SK-N-SH treated with all-trans-retinoic acid at 6 μM for 48 hours (cell line): Measurements from ENCODE around the gene ARHGAP29.
"Not testable (repeated sequence)": the region's sequence is repeated elsewhere in the genome, so short reads cannot be mapped to it uniquely, and the experiment has no call there.

ENCODE experiments used
- ATAC-seq: fragments of 200-7000 bp; cut with Tn5 transposase; 3 replicates; pipeline ENCODE4 v1.9.1; 2020; ENCODE audit warnings: mild to moderate bottlenecking, moderate library complexity
- ARNTL ChIP-seq: fragments of 450-650 bp; formaldehyde crosslinking; IDR thresholded peaks from 2 replicates; pipeline ENCODE4 v1.5.0; 2020; ENCODE audit warnings: low read depth, mild to moderate bottlenecking, moderate library complexity, borderline replicate concordance
- BACH2 ChIP-seq: fragments of 250-450 bp; sonication (Bioruptor Pico); IDR thresholded peaks from 2 replicates; pipeline ENCODE4 v1.9.0; 2021; ENCODE audit warnings: mild to moderate bottlenecking, borderline replicate concordance
- CSDC2 ChIP-seq: fragments of 250-450 bp; sonication (Bioruptor Pico); IDR thresholded peaks from 2 replicates; pipeline ENCODE4 v1.5.0; 2020; ENCODE audit warnings: mild to moderate bottlenecking, moderate library complexity
- ESRRG ChIP-seq: fragments of 250-450 bp; sonication (Bioruptor Pico); IDR thresholded peaks from 2 replicates; pipeline ENCODE4 v1.6.1; 2021; ENCODE audit warnings: mild to moderate bottlenecking
- GLIS3 ChIP-seq: fragments of 250-450 bp; sonication (Bioruptor Pico); IDR thresholded peaks from 2 replicates; pipeline ENCODE4 v1.5.0; 2020; ENCODE audit warnings: mild to moderate bottlenecking, moderate library complexity
- ISL1 ChIP-seq: fragments of 250-450 bp; sonication (Bioruptor Pico); IDR thresholded peaks from 2 replicates; pipeline ENCODE4 v2.1.2; 2022; ENCODE audit warnings: mild to moderate bottlenecking, moderate library complexity
- OSR1 ChIP-seq: fragments of 250-450 bp; sonication (Bioruptor Pico); IDR thresholded peaks from 2 replicates; pipeline ENCODE4 v1.8.0; 2022; ENCODE audit warnings: moderate library complexity, mild to moderate bottlenecking, inconsistent platforms
- PPARA ChIP-seq: fragments of 250-450 bp; sonication (Bioruptor Pico); IDR thresholded peaks from 2 replicates; pipeline ENCODE4 v1.5.0; 2020; ENCODE audit warnings: mild to moderate bottlenecking, borderline replicate concordance
- RARB ChIP-seq: fragments of 250-450 bp; sonication (Bioruptor Pico); IDR thresholded peaks from 2 replicates; pipeline ENCODE4 v1.8.0; 2021; ENCODE audit warnings: mild to moderate bottlenecking, moderate library complexity
- SNAI2 ChIP-seq: fragments of 250-450 bp; sonication (Bioruptor Pico); IDR thresholded peaks from 2 replicates; pipeline ENCODE4 v1.5.0; 2020; ENCODE audit warnings: mild to moderate bottlenecking, moderate library complexity
- TCF4 ChIP-seq: fragments of 250-450 bp; sonication (Bioruptor Pico); IDR thresholded peaks from 2 replicates; pipeline ENCODE4 v1.8.0; 2021; ENCODE audit warnings: mild to moderate bottlenecking, moderate library complexity, borderline replicate concordance
- TOX ChIP-seq: fragments of 250-450 bp; sonication (Bioruptor Pico); IDR thresholded peaks from 2 replicates; pipeline ENCODE4 v1.8.0; 2021; ENCODE audit warnings: mild to moderate bottlenecking, moderate library complexity, borderline replicate concordance
- ZC3H10 ChIP-seq: fragments of 250-450 bp; sonication (Bioruptor Pico); IDR thresholded peaks from 2 replicates; pipeline ENCODE4 v1.5.1; 2021; ENCODE audit warnings: mild to moderate bottlenecking, moderate library complexity
- ZFP3 ChIP-seq: fragments of 250-450 bp; sonication (Bioruptor Pico); IDR thresholded peaks from 2 replicates; pipeline ENCODE4 v1.5.0; 2020; ENCODE audit warnings: mild to moderate bottlenecking, moderate library complexity
- ZFP30 ChIP-seq: fragments of 450-650 bp; formaldehyde crosslinking; IDR thresholded peaks from 2 replicates; pipeline ENCODE4 v1.5.0; 2022; ENCODE audit warnings: mild to moderate bottlenecking, moderate library complexity
- ZNF565 ChIP-seq: fragments of 450-650 bp; formaldehyde crosslinking; conservative IDR thresholded peaks from 2 replicates; pipeline ENCODE4 v1.5.0; 2020; ENCODE audit warnings: low read depth, mild to moderate bottlenecking, moderate library complexity
- ZNF70 ChIP-seq: fragments of 450-650 bp; formaldehyde crosslinking; IDR thresholded peaks from 2 replicates; pipeline ENCODE4 v1.5.0; 2020; ENCODE audit warnings: mild to moderate bottlenecking, moderate library complexity
- ZNF8 ChIP-seq: fragments of 450-650 bp; formaldehyde crosslinking; IDR thresholded peaks from 2 replicates; pipeline ENCODE4 v1.5.0; 2020; ENCODE audit warnings: mild to moderate bottlenecking, moderate library complexity
- TF ChIP-seq, protein P1 (sequence below): fragments of 250-450 bp; sonication (Bioruptor Pico); IDR thresholded peaks from 2 replicates; pipeline ENCODE4 v1.8.0; 2020; ENCODE audit warnings: mild to moderate bottlenecking, moderate library complexity, borderline replicate concordance
- TF ChIP-seq, protein P2 (sequence below): fragments of 250-450 bp; sonication (Bioruptor Pico); IDR thresholded peaks from 2 replicates; pipeline ENCODE4 v1.5.1; 2020; ENCODE audit warnings: low read depth, mild to moderate bottlenecking, moderate library complexity
- TF ChIP-seq, protein P3 (sequence below): fragments of 250-450 bp; sonication (Bioruptor Pico); IDR thresholded peaks from 2 replicates; pipeline ENCODE4 v1.5.1; 2021; ENCODE audit warnings: mild to moderate bottlenecking, moderate library complexity

Gene ARHGAP29

DNA sequence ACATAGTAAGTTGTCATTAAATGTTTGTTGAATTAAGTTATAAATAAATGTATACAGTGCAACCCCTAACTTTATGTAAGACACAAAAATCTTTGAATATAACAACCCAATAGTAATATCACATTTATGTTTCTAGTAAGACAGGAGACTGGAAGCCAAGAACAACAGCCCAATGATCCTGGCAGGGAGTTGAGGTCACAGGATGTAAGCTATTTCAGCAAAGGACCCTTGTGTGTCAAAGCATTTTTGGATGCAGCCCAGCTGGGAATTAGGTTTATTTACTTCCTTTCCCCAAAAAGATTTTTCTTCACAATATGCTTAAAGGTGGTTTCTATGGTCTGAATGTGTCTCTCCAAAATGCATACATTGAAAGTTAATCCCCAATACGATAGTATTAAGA is 82.4 kb downstream of the ARHGAP29 start:
- TF ChIP-seq SNAI2 (CRISPR knock-in tag): no peak
- TF ChIP-seq BACH2: no peak
- TF ChIP-seq, protein P1, sequence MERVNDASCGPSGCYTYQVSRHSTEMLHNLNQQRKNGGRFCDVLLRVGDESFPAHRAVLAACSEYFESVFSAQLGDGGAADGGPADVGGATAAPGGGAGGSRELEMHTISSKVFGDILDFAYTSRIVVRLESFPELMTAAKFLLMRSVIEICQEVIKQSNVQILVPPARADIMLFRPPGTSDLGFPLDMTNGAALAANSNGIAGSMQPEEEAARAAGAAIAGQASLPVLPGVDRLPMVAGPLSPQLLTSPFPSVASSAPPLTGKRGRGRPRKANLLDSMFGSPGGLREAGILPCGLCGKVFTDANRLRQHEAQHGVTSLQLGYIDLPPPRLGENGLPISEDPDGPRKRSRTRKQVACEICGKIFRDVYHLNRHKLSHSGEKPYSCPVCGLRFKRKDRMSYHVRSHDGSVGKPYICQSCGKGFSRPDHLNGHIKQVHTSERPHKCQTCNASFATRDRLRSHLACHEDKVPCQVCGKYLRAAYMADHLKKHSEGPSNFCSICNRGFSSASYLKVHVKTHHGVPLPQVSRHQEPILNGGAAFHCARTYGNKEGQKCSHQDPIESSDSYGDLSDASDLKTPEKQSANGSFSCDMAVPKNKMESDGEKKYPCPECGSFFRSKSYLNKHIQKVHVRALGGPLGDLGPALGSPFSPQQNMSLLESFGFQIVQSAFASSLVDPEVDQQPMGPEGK (CRISPR knock-in tag): no peak
- TF ChIP-seq ZNF70: no peak
- TF ChIP-seq ZFP30 (CRISPR knock-in tag): no peak
- no peak for TF ChIP-seq CSDC2 (CRISPR knock-in tag)
- TF ChIP-seq ZC3H10 (CRISPR knock-in tag): no peak
- no peak for TF ChIP-seq TOX
- TF ChIP-seq ZNF565 (CRISPR knock-in tag): no peak
- TF ChIP-seq OSR1 (CRISPR knock-in tag): no peak
- no peak for TF ChIP-seq PPARA (CRISPR knock-in tag)
- TF ChIP-seq ISL1: no peak
- TF ChIP-seq ARNTL (CRISPR knock-in tag): no peak
- TF ChIP-seq ZFP3 (CRISPR knock-in tag): no peak
- TF ChIP-seq GLIS3: no peak
- TF ChIP-seq, all 23 proteins: peak for 0
- no peak for ATAC-seq

DNA sequence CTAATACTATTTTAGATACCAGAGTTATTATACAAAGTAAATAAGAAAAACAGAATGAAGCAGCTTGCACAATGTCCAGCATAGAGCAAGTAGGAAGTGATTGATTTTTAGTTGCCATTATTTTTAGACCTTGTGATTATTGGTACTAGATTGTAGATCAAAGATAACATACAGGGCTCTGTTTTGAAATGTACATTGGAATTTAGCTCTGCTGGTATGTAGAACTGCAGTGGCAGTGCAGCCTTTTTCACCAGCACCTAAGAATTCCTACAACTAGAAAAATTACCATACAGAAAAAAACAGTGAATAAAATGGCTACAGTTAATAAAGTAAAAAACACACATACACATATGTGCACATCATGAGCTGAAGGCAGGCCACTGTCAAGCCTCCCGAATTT is 84.3 kb downstream of the ARHGAP29 start:
- ATAC-seq: no peak
- TF ChIP-seq TOX: no peak
- TF ChIP-seq ZC3H10 (CRISPR knock-in tag): no peak
- TF ChIP-seq, protein P2, sequence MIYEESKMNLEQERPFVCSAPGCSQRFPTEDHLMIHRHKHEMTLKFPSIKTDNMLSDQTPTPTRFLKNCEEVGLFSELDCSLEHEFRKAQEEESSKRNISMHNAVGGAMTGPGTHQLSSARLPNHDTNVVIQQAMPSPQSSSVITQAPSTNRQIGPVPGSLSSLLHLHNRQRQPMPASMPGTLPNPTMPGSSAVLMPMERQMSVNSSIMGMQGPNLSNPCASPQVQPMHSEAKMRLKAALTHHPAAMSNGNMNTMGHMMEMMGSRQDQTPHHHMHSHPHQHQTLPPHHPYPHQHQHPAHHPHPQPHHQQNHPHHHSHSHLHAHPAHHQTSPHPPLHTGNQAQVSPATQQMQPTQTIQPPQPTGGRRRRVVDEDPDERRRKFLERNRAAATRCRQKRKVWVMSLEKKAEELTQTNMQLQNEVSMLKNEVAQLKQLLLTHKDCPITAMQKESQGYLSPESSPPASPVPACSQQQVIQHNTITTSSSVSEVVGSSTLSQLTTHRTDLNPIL: no peak
- no peak for TF ChIP-seq ZNF565 (CRISPR knock-in tag)
- TF ChIP-seq ARNTL (CRISPR knock-in tag): no peak
- TF ChIP-seq, protein P1 (CRISPR knock-in tag): no peak
- TF ChIP-seq RARB: no peak
- TF ChIP-seq SNAI2 (CRISPR knock-in tag): no peak
- TF ChIP-seq, protein P3, sequence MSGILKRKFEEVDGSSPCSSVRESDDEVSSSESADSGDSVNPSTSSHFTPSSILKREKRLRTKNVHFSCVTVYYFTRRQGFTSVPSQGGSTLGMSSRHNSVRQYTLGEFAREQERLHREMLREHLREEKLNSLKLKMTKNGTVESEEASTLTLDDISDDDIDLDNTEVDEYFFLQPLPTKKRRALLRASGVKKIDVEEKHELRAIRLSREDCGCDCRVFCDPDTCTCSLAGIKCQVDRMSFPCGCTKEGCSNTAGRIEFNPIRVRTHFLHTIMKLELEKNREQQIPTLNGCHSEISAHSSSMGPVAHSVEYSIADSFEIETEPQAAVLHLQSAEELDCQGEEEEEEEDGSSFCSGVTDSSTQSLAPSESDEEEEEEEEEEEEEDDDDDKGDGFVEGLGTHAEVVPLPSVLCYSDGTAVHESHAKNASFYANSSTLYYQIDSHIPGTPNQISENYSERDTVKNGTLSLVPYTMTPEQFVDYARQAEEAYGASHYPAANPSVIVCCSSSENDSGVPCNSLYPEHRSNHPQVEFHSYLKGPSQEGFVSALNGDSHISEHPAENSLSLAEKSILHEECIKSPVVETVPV (CRISPR knock-in tag): no peak

DNA sequence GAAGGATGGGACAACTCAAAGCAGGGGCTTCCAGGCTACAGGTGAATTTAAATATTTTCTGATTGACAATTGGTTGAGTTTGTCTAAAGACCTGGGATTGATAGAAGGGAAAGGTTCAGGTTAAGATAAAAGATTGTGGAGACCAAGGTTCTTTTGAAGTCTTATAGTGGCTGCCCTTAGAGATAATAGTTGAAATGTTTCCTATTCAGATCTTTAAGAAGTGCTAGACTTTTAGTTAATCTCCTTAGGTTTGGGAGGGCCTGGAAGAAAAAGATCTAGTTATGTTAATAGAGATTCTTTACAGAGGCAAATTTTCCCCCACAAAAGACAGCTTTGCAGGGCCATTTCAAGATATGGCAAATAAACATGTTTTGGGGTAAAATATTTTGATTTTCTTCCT is 88.2 kb downstream of the ARHGAP29 start:
- not testable (repeated sequence) for ATAC-seq

DNA sequence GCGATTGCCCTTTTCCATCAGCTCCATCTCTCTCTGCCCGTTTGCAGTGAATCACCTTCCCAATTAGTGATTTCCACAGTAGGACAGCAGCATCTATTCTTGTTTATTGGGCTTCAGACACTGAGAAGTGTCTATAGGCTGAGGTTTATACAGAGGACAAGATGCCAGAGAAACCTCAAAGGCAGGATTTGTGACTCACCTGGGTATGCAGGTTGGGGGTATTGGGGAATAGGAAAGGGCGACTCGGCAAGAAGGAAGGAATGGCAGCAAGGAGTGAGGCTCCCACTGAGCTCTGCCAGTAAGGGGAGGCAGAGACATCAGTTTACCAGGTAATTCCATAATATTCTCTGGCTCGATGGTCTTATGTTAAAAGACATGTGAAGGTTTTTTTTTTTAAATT is 91.1 kb downstream of the ARHGAP29 start:
- TF ChIP-seq ZFP3 (CRISPR knock-in tag) (no peak), ZNF70 (no peak), ZC3H10 (CRISPR knock-in tag) (no peak), ZFP30 (CRISPR knock-in tag) (no peak), RARB (no peak), OSR1 (CRISPR knock-in tag) (no peak), CSDC2 (CRISPR knock-in tag) (no peak), ESRRG (no peak), ZNF8 (CRISPR knock-in tag) (no peak), ARNTL (CRISPR knock-in tag) (no peak), TCF4 (CRISPR knock-in tag) (no peak), ZNF565 (CRISPR knock-in tag) (no peak)
- TF ChIP-seq, protein P3 (CRISPR knock-in tag): no peak
- TF ChIP-seq, protein P2: no peak
- TF ChIP-seq, protein P1 (CRISPR knock-in tag): no peak
- no peak for ATAC-seq
